Adrenal gland (tissue), 5 donors: ENCODE data around the gene PYCR2.

Experiments used
- CTCF ChIP-seq, 6 experiments: fragments of 450-650 bp in 4 of 6; fragments of 200-600 bp in 2 of 6; sonication (generic) in 1 of 6; IDR thresholded peaks; 1 replicate in 5 of 6; 2 replicates in 1 of 6; pipeline versions ENCODE4 v1.5.1 to v1.8.0; 2016 to 2021; ENCODE audit warnings: antibody characterized with exemption in 6 of 6, mild to moderate bottlenecking in 2 of 6, moderate library complexity in 1 of 6
- POLR2A ChIP-seq, 2 donors: fragments of 450-650 bp; IDR thresholded peaks; one replicate each; pipeline ENCODE4 v1.6.1; 2017; ENCODE audit warnings: antibody characterized with exemption in 2 of 2, mild to moderate bottlenecking in 2 of 2, moderate library complexity in 1 of 2
- donor health status: DM: no; HTN: no; CAD: no.

- TF ChIP-seq CTCF (IDR thresholded peaks at IDR 0.05): peak in 5 of 6 experiments; percentile 23 to 55 (median 42)
- TF ChIP-seq POLR2A (IDR thresholded peaks at IDR 0.05): no peak
These were observed 38.5 kb upstream of the PYCR2 start for GRCh38 chr1:225962440-225962975.
